DOHH2 (cell line): ENCODE results near the gene BGN.

ENCODE experiments used
- EZH2phosphoT487 ChIP-seq: fragments of 200-600 bp; sonication (generic); IDR thresholded peaks from 2 replicates; pipeline ENCODE4 v1.6.1; 2017; ENCODE audit warnings: borderline replicate concordance, mild to moderate bottlenecking, antibody characterized with exemption, low read length, moderate library complexity, mixed read lengths
- TF ChIP-seq, protein P1 (sequence below): fragments of 200-600 bp; sonication (generic); IDR thresholded peaks from one replicate; pipeline ENCODE4 v1.5.1; 2014; ENCODE audit warnings: antibody characterized with exemption, mild to moderate bottlenecking, low read depth, low read length; ENCODE audit not compliant: poor library complexity, severe bottlenecking

DNA sequence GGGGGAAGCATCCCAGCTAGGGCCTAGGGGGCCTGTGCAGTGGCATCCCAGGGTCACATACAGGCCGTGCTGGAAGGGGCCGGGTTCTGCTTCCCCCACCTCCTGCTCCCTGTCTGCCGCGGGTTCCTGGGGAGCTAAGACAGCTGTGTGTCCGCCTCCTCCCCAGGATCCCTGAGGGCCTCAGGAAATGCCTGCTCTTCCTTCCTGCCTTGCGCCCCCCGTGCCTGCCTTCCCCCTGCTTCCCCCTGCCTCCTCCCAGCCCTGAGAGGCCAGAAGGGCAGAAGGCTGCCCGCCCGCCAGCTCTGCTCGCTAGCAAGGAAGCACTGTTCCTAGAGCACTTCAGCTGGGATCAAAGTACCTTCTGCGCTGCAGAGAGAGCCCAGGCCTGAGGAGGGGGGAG lies 2.9 kb upstream of the BGN start:
- TF ChIP-seq, protein P1, sequence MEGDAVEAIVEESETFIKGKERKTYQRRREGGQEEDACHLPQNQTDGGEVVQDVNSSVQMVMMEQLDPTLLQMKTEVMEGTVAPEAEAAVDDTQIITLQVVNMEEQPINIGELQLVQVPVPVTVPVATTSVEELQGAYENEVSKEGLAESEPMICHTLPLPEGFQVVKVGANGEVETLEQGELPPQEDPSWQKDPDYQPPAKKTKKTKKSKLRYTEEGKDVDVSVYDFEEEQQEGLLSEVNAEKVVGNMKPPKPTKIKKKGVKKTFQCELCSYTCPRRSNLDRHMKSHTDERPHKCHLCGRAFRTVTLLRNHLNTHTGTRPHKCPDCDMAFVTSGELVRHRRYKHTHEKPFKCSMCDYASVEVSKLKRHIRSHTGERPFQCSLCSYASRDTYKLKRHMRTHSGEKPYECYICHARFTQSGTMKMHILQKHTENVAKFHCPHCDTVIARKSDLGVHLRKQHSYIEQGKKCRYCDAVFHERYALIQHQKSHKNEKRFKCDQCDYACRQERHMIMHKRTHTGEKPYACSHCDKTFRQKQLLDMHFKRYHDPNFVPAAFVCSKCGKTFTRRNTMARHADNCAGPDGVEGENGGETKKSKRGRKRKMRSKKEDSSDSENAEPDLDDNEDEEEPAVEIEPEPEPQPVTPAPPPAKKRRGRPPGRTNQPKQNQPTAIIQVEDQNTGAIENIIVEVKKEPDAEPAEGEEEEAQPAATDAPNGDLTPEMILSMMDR = no peak
- no peak for TF ChIP-seq EZH2phosphoT487
